Gastroesophageal sphincter (tissue), 3 donors: ENCODE measurements around the gene NR5A2.

Source experiments
- EP300 ChIP-seq: sonication (generic); formaldehyde crosslinking; IDR thresholded peaks from one replicate; pipeline ENCODE4 v1.6.1; 2017; ENCODE audit warnings: antibody characterized with exemption, mild to moderate bottlenecking
- POLR2A ChIP-seq, 2 donors: fragments of 450-650 bp; IDR thresholded peaks; one replicate each; pipeline ENCODE4 v1.6.1; 2017; ENCODE audit warnings: antibody characterized with exemption in 2 of 2, mild to moderate bottlenecking in 2 of 2, moderate library complexity in 1 of 2
- POLR2AphosphoS5 ChIP-seq: sonication (generic); formaldehyde crosslinking; IDR thresholded peaks from one replicate; pipeline ENCODE4 v1.6.1; 2017; ENCODE audit warnings: antibody characterized with exemption
- TF ChIP-seq, protein P1 (sequence below), 4 experiments: fragments of 200-600 bp in 2 of 4; fragments of 450-650 bp in 2 of 4; sonication (generic) in 1 of 4; IDR thresholded peaks; one replicate each; pipeline ENCODE4 v1.5.1; 2017 to 2019; ENCODE audit warnings: antibody characterized with exemption in 4 of 4, mild to moderate bottlenecking in 2 of 4, moderate library complexity in 2 of 4

- TF ChIP-seq, protein P1, sequence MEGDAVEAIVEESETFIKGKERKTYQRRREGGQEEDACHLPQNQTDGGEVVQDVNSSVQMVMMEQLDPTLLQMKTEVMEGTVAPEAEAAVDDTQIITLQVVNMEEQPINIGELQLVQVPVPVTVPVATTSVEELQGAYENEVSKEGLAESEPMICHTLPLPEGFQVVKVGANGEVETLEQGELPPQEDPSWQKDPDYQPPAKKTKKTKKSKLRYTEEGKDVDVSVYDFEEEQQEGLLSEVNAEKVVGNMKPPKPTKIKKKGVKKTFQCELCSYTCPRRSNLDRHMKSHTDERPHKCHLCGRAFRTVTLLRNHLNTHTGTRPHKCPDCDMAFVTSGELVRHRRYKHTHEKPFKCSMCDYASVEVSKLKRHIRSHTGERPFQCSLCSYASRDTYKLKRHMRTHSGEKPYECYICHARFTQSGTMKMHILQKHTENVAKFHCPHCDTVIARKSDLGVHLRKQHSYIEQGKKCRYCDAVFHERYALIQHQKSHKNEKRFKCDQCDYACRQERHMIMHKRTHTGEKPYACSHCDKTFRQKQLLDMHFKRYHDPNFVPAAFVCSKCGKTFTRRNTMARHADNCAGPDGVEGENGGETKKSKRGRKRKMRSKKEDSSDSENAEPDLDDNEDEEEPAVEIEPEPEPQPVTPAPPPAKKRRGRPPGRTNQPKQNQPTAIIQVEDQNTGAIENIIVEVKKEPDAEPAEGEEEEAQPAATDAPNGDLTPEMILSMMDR (IDR thresholded peaks at IDR 0.05): no peak
- TF ChIP-seq POLR2A (IDR thresholded peaks at IDR 0.05) (no peak), POLR2AphosphoS5 (no peak), EP300 (no peak)
Measured at GRCh38 chr1:200221614-200222282, 194.2 kb downstream of the NR5A2 start.
